OCI-LY7 (cell line): ENCODE measurements around the gene DPYD. TPM values are rescaled to one million over a fixed set of nuclear protein-coding genes. Genes with fewer than 3 reads are reported as not detected.

ENCODE experiments used
- BruUV-seq: library from RNA; stranded (reverse); fragments of 400-500 nt; replicated peaks from 2 replicates; lab custom pipeline; 2021; lab: Mats Ljungman, UMichigan
- CTCF ChIA-PET: fragments of 300-600 bp; sonication (Branson Sonifier 250); formaldehyde crosslinking; loops from one replicate; lab custom pipeline; 2022; ENCODE audit warnings: antibody characterized with exemption; ENCODE audit not compliant: unreplicated experiment; lab: Charles Lee
- POLR2A ChIA-PET: fragments of 300-600 bp; sonication (Branson Sonifier 250); formaldehyde crosslinking; loops from one replicate; lab custom pipeline; 2022; ENCODE audit warnings: antibody characterized with exemption; lab: Charles Lee
- DNase-seq: peaks from one replicate; pipeline ENCODE4 v3.0.0-alpha.2; 2015; ENCODE audit warnings: low spot score
- H2AFZ ChIP-seq: fragments of 200-600 bp; sonication (generic), shearing (Covaris generic); 2 replicates; pipeline ENCODE4 v1.6.1; 2014; ENCODE audit warnings: mild to moderate bottlenecking, antibody characterized with exemption, low read length, moderate library complexity
- H3K27ac ChIP-seq: fragments of 200-600 bp; sonication (generic); 2 replicates; pipeline ENCODE4 v1.5.1; 2014; ENCODE audit warnings: mixed run types, low read depth, mild to moderate bottlenecking, moderate library complexity, low read length, inconsistent platforms; ENCODE audit not compliant: poor library complexity, severe bottlenecking
- H3K36me3 ChIP-seq: fragments of 200-600 bp; sonication (generic); 2 replicates; pipeline ENCODE4 v1.6.1; 2014; ENCODE audit warnings: mild to moderate bottlenecking, antibody characterized with exemption, low read length, moderate library complexity, mixed read lengths; ENCODE audit not compliant: insufficient read depth
- H3K4me1 ChIP-seq: fragments of 200-600 bp; sonication (generic); 2 replicates; pipeline ENCODE4 v1.5.1; 2014; ENCODE audit warnings: mild to moderate bottlenecking, low read length; ENCODE audit not compliant: insufficient read depth, poor library complexity, severe bottlenecking
- H3K4me2 ChIP-seq: fragments of 200-600 bp; sonication (generic); 2 replicates; pipeline ENCODE4 v1.6.1; 2014; ENCODE audit warnings: mild to moderate bottlenecking, low read length
- H3K4me3 ChIP-seq: fragments of 200-600 bp; sonication (generic); 2 replicates; pipeline ENCODE4 v1.5.1; 2014; ENCODE audit warnings: mild to moderate bottlenecking, low read depth, low read length; ENCODE audit not compliant: poor library complexity, severe bottlenecking
- H3K79me2 ChIP-seq: fragments of 200-600 bp; sonication (generic); 2 replicates; pipeline ENCODE4 v1.6.1; 2016; ENCODE audit warnings: low read depth, mild to moderate bottlenecking, low read length, moderate library complexity, mixed read lengths; ENCODE audit not compliant: insufficient read depth
- H3K9me2 ChIP-seq: fragments of 200-600 bp; sonication (generic); 2 replicates; pipeline ENCODE4 v1.6.1; 2016; ENCODE audit warnings: mild to moderate bottlenecking, low read length, mixed read lengths; ENCODE audit not compliant: insufficient read depth
- H3K9me3 ChIP-seq: fragments of 200-600 bp; sonication (generic); 2 replicates; pipeline ENCODE4 v1.6.1; 2014; ENCODE audit warnings: mild to moderate bottlenecking, mixed run types, low read length, mixed read lengths
- H4K20me1 ChIP-seq: fragments of 200-600 bp; sonication (generic); 2 replicates; pipeline ENCODE4 v1.6.1; 2014; ENCODE audit warnings: mild to moderate bottlenecking, antibody characterized with exemption, low read length, moderate library complexity, mixed read lengths; ENCODE audit not compliant: insufficient read depth
- CTCF ChIP-seq: fragments of 200-600 bp; sonication (generic); conservative IDR thresholded peaks from 2 replicates; pipeline ENCODE4 v1.5.1; 2014; ENCODE audit warnings: mild to moderate bottlenecking, antibody characterized with exemption, low read length, moderate library complexity, mixed read lengths
- EZH2phosphoT487 ChIP-seq: fragments of 200-600 bp; sonication (generic); IDR thresholded peaks from 2 replicates; pipeline ENCODE4 v1.6.1; 2018; ENCODE audit warnings: low read depth, borderline replicate concordance, mild to moderate bottlenecking, mixed run types, antibody characterized with exemption, low read length, moderate library complexity, mixed read lengths
- intact Hi-C: fragments of 100-400 bp; cut with micrococcal nuclease; formaldehyde crosslinking; loops from one replicate; pipeline ENCODE4 v1.10.0; 2022; ENCODE audit not compliant: unreplicated experiment
- total RNA-seq, 2 experiments: library from RNA; depleted of rRNA in 1 of 2; stranded (reverse); fragments of >200 nt in 1 of 2; shearing (Covaris generic) in 1 of 2; gene quantifications; 2 replicates each; pipeline ENCODE4 v1.2.3, GENCODE V29; 2014 to 2022

Gene DPYD
- total RNA-seq, 2 experiments from 2014 or later: 5.5 to 13.4 TPM

GRCh38 chr1:97640677-97641076 is 280.2 kb downstream of the DPYD start:
- no peaks in the 10 kb centered on the region for H3K79me2 ChIP-seq
- no peak for TF ChIP-seq EZH2phosphoT487
- no peak for TF ChIP-seq CTCF

GRCh38 chr1:97636941-97637340 is 283.9 kb downstream of the DPYD start:
- no peak for DNase-seq
- ChIA-PET CTCF (no interaction called here), POLR2A (no interaction called here)
- H3K9me3 ChIP-seq: no peaks in the 10 kb centered on the region
- H3K4me3 ChIP-seq: no peak overlapping the region
- BruUV-seq: no TSS peak
- intact Hi-C loops: no loop called here
- no peak overlapping the region for H2AFZ ChIP-seq
- H3K4me1 ChIP-seq: no peaks in the 10 kb centered on the region
- H3K4me2 ChIP-seq: no peak overlapping the region
- H3K36me3 ChIP-seq: no peaks in the 10 kb centered on the region
- no peaks in the 10 kb centered on the region for H3K79me2 ChIP-seq
- no peaks in the 10 kb centered on the region for H3K9me2 ChIP-seq
- no peak overlapping the region for H3K27ac ChIP-seq
- no peak for TF ChIP-seq CTCF
- TF ChIP-seq EZH2phosphoT487: no peak
- no peaks in the 10 kb centered on the region for H4K20me1 ChIP-seq

More at GRCh38 chr1:97640677-97641076, 280.2 kb downstream of the DPYD start:
- ChIA-PET POLR2A (no interaction called here), CTCF (no interaction called here)
- no TSS peak for BruUV-seq
- Histone ChIP-seq H3K9me2 (no peaks in the 10 kb centered on the region), H3K4me1 (no peaks in the 10 kb centered on the region), H3K4me2 (no peak overlapping the region), H3K36me3 (no peaks in the 10 kb centered on the region), H3K4me3 (no peak overlapping the region), H4K20me1 (no peaks in the 10 kb centered on the region), H3K27ac (no peak overlapping the region), H3K9me3 (no peaks in the 10 kb centered on the region), H2AFZ (no peak overlapping the region)
- DNase-seq: no peak
- intact Hi-C loops: no loop called here

GRCh38 chr1:97634758-97635157 is 286.1 kb downstream of the DPYD start:
- H3K4me1 ChIP-seq: no peaks in the 10 kb centered on the region
- no peaks in the 10 kb centered on the region for H3K9me2 ChIP-seq
- no peaks in the 10 kb centered on the region for H3K79me2 ChIP-seq
- no peaks in the 10 kb centered on the region for H4K20me1 ChIP-seq
- POLR2A ChIA-PET: no interaction called here
- H3K9me3 ChIP-seq: no peaks in the 10 kb centered on the region
- no peak overlapping the region for H3K4me2 ChIP-seq
- no peak overlapping the region for H3K4me3 ChIP-seq
- BruUV-seq: no TSS peak
- H3K36me3 ChIP-seq: no peaks in the 10 kb centered on the region
- no peak for DNase-seq
- intact Hi-C loops: no loop called here
- CTCF ChIA-PET: no interaction called here
- H2AFZ ChIP-seq: no peak overlapping the region
- no peak for TF ChIP-seq EZH2phosphoT487
- no peak for TF ChIP-seq CTCF
- H3K27ac ChIP-seq: no peak overlapping the region
